ENCODE measurements around the gene MEF2B.

GRCh38 chr19:19207637-19208572, 37.8 kb upstream of the MEF2B start:
- no peak for TF ChIP-seq POLR2A (IDR thresholded peaks at IDR 0.05)
- no peak for TF ChIP-seq CTCF (IDR thresholded peaks at IDR 0.05)
- no peak for TF ChIP-seq EP300 (IDR thresholded peaks at IDR 0.05)
- no peak for TF ChIP-seq POLR2AphosphoS5 (IDR thresholded peaks at IDR 0.05)
